CD4-positive, alpha-beta T cell treated with Interleukin-12 subunit alpha and Interleukin-12 subunit beta, for 1 hour (primary cell): ENCODE data around the gene SLC38A8.

Experiments
- DNase-seq: peaks from one replicate; pipeline ENCODE4 v3.0.0-alpha.2; 2020

The SLC38A8 gene

DNA sequence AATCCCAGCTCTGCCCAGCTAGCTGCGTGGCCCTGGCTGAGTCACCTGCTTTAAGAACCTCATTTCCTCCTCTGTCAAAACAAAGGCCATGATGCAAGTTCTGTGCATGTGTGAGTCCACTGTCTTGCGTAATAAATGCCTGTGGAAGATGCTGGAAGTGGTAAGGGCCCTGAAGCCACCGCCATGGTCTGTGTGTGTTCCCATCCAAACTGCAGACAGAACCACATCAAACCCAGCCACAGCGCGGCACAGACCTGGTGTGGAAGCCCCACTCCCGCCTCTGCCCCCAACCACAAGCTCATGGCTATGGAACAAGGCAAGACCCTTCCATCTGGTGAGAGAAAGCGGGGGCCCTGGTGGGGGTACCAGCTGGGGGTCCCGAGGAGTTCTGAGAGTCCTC is 48.5 kb downstream of the SLC38A8 start:
- DNase-seq: no peak

- no peak for DNase-seq
Measured at GRCh38 chr16:83992624-83993023, 50.0 kb downstream of the SLC38A8 start.

DNA sequence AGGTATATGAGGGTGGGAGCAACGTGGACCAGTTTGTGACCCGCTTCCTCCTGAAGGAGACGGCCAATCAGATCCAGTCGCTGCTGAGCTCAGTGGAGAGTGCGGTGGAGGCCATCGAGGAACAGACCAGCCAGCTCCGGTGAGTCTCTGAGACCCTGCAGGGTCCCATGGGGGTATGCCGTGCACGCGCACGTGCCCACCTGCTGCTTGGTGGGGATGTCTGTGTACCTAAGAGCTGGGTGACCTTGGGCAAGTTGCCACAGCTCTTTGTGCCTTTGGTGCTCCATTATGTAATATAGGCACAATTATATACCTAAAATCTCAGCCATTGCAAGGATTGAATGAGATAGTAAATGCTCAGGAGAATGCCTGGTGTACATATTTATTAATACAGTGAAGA is 52.1 kb downstream of the SLC38A8 start:
- no peak for DNase-seq

DNA sequence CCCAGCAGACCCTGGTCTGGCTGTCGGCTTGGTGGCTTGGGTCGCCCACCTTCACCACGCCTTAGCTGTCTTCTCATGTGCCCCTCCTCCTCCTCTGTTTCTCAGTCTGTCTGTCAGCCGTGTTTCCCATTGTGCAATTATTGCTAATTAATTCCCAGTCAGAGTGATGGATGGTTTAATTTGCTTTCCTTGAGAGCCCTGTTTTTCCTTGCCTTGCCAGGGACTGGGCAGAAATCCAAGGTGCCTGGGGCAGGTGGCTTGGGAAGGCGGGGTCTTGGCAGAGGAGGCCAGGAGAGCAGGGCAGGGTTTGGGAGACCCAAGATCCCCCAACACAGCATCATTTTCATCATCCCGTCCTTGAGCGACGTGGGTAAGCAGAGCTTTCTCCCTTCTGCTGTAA is 53.3 kb downstream of the SLC38A8 start:
- no peak for DNase-seq

- no peak for DNase-seq
Measured at GRCh38 chr16:83983491-83983890, 59.1 kb downstream of the SLC38A8 start.

GRCh38 chr16:83981799-83982198 is 60.8 kb downstream of the SLC38A8 start:
- no peak for DNase-seq

- no peak for DNase-seq
Measured at GRCh38 chr16:83980794-83981193, 61.8 kb downstream of the SLC38A8 start.

DNA sequence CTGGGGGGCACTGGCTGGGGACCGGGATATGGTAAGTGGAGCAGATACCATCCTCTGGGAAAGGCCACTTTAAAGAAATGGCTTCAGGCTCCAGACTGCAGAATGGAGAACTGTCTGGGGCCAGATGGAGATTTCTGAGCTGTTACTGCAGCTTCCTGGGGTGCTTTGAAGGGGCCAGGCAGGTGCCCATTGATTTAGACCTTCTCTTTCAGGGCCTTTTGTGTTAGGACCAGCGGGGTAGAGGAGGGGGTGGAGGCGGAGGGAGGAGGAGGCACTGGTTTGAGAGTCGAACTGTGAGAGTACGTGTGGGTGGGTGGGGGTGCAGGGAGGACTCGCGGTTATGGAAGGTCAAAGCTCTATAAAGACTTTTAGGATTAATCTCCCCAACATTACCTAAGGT is 63.2 kb downstream of the SLC38A8 start:
- no peak for DNase-seq

- no peak for DNase-seq
Measured at GRCh38 chr16:83978401-83978904, 64.1 kb downstream of the SLC38A8 start.

DNA sequence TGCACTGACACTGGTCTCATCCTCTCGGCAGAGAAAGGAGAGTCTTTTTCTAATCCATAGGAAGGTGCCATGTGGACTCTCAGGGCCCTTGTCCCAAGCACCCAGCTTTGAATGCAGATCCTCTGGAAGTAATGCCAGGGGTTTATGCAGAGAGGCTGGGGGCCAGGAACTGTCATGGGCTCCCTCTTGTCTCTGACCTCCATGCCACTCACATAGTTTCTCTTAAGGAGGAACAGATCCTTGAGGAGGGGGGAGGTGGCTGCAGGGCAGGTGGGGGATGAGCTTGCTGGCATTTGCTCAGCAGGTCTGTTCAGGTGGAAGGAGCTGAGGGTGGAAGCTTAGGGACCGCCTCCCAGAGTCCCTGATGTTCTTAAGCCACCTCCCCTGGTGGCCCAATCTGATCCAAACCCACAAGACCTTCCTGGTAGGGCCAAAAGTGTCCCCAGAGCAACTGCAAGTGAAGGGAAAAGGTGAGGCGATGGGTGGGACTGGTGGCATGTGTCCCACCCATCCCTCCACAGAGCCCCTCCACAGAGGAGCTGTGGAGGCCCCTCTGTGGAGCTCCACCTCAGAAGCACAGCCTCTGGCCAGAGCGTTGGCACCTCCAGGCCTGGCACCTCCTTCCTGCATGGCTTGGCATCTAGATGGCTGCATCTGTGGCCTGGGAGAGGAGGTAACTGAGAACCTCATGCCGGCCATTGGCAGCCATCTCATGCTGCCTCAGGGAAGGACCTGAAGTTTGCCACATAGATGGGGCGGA is 65.4 kb downstream of the SLC38A8 start:
- DNase-seq: no peak

GRCh38 chr16:83975590-83976260 is 66.9 kb downstream of the SLC38A8 start:
- no peak for DNase-seq

- DNase-seq: no peak
Measured at GRCh38 chr16:83974475-83974874, 68.1 kb downstream of the SLC38A8 start.

GRCh38 chr16:83973581-83974385 is 68.8 kb downstream of the SLC38A8 start:
- DNase-seq: no peak

DNA sequence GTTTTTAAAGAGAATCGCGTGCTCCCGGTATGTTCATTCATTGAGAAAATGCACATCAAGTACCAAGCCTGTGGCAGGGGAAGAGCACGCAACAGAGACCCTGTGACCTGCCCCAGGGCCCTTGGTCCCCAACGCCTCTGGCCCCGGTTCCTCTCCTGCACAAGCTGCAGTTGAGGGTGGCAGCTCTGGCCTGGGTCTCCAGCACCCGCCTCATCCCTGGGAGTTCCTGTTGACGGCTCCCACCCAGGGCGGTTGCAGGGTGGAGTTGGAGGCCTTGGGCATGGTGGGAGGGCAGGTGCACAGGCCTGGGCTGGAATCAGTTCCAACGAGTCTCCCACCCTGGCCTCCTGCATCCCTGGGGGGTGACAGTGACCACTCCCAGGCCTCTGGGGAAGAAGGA is 69.5 kb downstream of the SLC38A8 start:
- no peak for DNase-seq

GRCh38 chr16:83972256-83973008 is 70.2 kb downstream of the SLC38A8 start:
- no peak for DNase-seq

DNA sequence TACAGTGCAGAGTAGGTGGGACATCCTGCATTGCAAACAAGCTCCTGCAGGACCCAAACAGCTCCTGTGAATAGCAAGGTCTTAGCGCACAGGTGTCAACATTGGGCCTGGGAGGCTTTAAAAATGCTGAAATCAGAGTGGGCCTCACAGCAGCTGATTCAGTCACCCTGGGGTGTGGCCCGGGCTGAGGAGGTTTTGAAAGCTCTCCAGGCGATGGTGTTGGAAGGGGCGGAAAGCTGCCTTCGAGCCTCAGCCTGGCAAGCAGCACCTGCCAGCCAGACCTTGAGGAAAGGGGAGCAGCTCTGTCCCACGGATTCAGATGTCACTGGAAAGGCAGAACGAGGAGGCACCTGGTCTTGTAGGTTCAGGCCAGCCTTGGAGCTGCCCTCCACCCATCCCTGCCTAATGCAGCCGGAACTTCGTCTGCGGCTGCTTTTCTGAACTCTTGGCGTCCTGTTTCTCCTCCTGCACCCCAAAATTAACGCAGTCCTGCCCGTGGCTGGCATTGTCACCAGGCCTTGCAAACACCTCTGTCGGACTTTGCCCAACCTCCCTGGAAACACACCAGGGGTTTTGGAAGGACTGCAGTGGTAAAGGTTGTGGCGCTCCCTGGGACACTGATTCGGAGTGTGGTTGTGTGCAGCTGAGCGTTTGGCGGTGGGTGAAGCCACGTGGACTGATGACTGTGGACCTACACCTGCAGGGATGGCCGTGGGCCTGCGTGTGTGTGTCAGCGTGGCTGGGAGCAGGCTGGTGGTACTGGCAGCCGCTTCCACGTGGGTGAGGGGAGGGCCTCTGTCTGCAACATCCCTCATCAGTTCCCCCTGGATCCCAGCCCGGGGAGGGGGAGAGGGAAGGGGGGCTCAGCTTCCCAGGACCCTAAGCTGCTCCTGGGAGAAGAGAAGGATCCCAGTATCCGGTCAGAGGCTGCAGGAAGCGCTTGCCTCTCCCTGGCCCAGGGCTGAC is 71.1 kb downstream of the SLC38A8 start:
- DNase-seq: no peak

- no peak for DNase-seq
Measured at GRCh38 chr16:83970430-83970815, 72.2 kb downstream of the SLC38A8 start.

DNA sequence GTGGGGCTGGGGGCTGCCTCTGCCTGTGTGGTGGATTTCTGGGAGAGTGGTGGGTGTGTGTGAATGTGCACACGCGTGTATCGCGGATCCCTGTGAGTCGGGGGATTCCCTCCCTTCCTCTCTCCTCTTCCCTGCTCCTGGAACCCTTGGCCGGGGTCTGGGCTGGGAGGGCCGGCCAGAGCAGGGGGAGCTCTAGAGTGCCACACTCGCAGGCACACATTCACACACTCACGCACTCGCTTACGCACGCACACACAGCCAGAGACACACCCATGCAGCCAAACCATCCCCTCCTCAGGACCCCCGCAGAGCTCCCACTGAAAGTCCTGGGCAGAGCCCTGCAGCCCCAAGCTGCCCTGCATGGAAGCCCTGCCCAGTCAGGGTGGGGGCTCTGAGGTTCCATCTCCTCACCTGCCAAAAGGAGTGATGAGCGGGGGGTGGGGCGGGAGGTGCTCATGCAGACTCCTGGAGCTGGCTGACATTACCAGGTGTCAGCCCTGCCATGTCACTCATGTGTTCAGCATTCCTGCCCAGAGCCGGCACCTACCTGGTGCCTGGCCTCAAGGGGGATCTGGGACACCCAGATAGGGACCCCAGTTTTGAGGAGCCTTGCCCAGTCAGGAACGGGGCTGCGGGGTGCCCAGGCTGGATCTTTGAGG is 72.7 kb downstream of the SLC38A8 start:
- no peak for DNase-seq

DNA sequence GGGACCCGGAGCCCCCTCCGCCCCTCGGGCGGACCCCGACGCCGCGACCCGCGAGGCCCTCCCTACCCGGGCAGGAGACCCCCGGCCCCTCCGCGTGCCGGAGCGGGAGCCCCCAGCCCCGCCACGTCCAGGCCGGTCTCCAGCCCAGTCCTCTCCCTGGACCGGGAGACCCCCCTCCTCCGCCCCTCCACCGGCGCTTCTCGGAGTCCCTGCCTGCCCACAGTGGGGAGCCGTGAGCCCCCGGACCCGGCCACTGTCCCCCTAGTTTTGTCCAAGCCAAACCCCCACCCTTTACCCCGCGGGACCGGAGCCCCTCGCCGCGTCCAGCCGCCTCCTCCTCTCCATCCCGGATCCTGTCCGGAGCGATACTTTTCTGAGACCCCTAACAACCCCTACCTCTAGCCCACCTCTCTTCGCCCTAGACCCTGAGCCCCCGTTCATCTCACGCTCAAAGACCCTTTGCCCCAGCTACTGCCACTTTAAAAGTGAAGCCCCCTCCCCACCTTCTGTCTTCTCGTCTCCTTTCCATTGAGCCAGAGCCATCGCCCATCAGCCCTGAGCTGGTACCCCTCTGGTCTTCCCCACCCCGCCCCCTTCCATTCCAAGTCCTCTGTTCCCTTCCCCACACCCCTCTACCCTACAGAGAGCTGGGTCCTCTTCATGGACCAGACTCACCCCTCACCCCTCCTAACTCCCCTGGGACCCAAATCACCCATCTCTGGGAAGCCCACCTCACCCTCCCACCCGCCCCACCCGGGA is 73.5 kb downstream of the SLC38A8 start:
- DNase-seq: no peak

- DNase-seq: no peak
Measured at GRCh38 chr16:83968306-83968851, 74.2 kb downstream of the SLC38A8 start.
